K562 (cell line): ENCODE measurements around the gene NINL. TPM values are rescaled to one million over a fixed set of nuclear protein-coding genes. Genes with fewer than 3 reads are reported as not detected.

Experiments used
- ATAC-seq: fragments of 200-7000 bp; cut with Tn5 transposase; 3 replicates; pipeline ENCODE4 v1.9.1; 2020; ENCODE audit warnings: moderate library complexity
- BruUV-seq: library from RNA; stranded (reverse); fragments of 400-500 nt; replicated peaks from 2 replicates; lab custom pipeline; 2021; lab: Mats Ljungman, UMichigan
- CTCF ChIA-PET: fragments of 300-600 bp; formaldehyde crosslinking; extraction: SDS; loops from one replicate; lab custom pipeline; 2021; ENCODE audit warnings: low intra/inter-chr PET ratio; lab: Yijun Ruan, JAX
- POLR2A ChIA-PET: fragments of 300-600, 350-650 bp; sonication (Branson Sonifier 250); formaldehyde crosslinking; extraction: SDS; loops from one replicate; lab custom pipeline; 2021; ENCODE audit warnings: antibody characterized with exemption, inconsistent platforms; lab: Yijun Ruan, JAX
- DNase-seq, 4 experiments: peaks; one replicate each; pipeline versions ENCODE4 v3.0.0 to v3.0.0-alpha.2; 2011 to 2018; ENCODE audit warnings: low spot score in 3 of 4, mixed read lengths in 3 of 4; ENCODE audit errors: extremely low read depth in 1 of 4
- FAIRE-seq: peaks from 2 replicates; lab custom pipeline; 2011; peaks lifted over from hg19 to GRCh38; lab: Jason Lieb, UNC
- H2AFZ ChIP-seq: 2 replicates; pipeline ENCODE4 v1.6.0; 2011; ENCODE audit warnings: low read depth, low read length, control low read depth, inconsistent platforms
- H3K27ac ChIP-seq: fragments of 200-600 bp; 3 replicates; pipeline ENCODE4 v1.8.0; 2011; ENCODE audit warnings: low read depth, mild to moderate bottlenecking, control low read depth, inconsistent platforms, low read length, moderate library complexity, mixed read lengths; ENCODE audit errors: extremely low read depth
- H3K27me3 ChIP-seq, 2 experiments: fragments of 300-600 bp in 1 of 2; 2 replicates in 1 of 2; 3 replicates in 1 of 2; pipeline versions ENCODE4 v1.6.0 to v1.8.0; 2011; ENCODE audit warnings: inconsistent platforms in 2 of 2, low read length in 2 of 2, mild to moderate bottlenecking in 1 of 2, mixed read lengths in 1 of 2, moderate library complexity in 1 of 2; ENCODE audit not compliant: control insufficient read depth in 2 of 2, insufficient read depth in 2 of 2
- H3K36me3 ChIP-seq: fragments of 300-600 bp; 3 replicates; pipeline ENCODE4 v1.8.0; 2011; ENCODE audit warnings: mild to moderate bottlenecking, low read length, inconsistent platforms; ENCODE audit not compliant: control insufficient read depth, insufficient read depth
- H3K4me1 ChIP-seq, 2 experiments: fragments of 200-600 bp in 1 of 2; replicated peaks in 1 of 2; 2 replicates in 1 of 2; 3 replicates in 1 of 2; pipeline versions ENCODE4 v1.5.1 to v1.8.0; 2011; ENCODE audit warnings: inconsistent platforms in 2 of 2, low read length in 2 of 2, mild to moderate bottlenecking in 1 of 2, mixed read lengths in 1 of 2, moderate library complexity in 1 of 2; ENCODE audit not compliant: control insufficient read depth in 2 of 2, insufficient read depth in 2 of 2
- H3K4me2 ChIP-seq: 2 replicates; pipeline ENCODE4 v1.6.1; 2011; ENCODE audit warnings: low read length, control low read depth, inconsistent platforms, mixed read lengths; ENCODE audit not compliant: insufficient read depth
- H3K4me3 ChIP-seq: fragments of 200-600 bp; sonication (generic), shearing (Covaris generic); 2 replicates; pipeline ENCODE4 v1.5.1; 2016; ENCODE audit warnings: control low read depth, inconsistent platforms
- H3K79me2 ChIP-seq: fragments of 200-600 bp; 3 replicates; pipeline ENCODE4 v1.8.0; 2011; ENCODE audit warnings: low read length, inconsistent platforms; ENCODE audit not compliant: control insufficient read depth, insufficient read depth
- H3K9ac ChIP-seq, 2 experiments: 2 replicates each; pipeline versions ENCODE4 v1.6.0 to v1.6.1; 2011; ENCODE audit warnings: low read depth in 2 of 2, low read length in 2 of 2, control low read depth in 1 of 2, inconsistent platforms in 1 of 2, mild to moderate bottlenecking in 1 of 2, mixed read lengths in 1 of 2; ENCODE audit not compliant: insufficient read depth in 1 of 2
- H3K9me1 ChIP-seq: one replicate; pipeline ENCODE4 v1.6.0; 2011; ENCODE audit warnings: inconsistent platforms, mild to moderate bottlenecking, low read length, moderate library complexity; ENCODE audit not compliant: control insufficient read depth, insufficient read depth
- H3K9me3 ChIP-seq: replicated peaks from 2 replicates; pipeline ENCODE4 v1.5.1; 2011; ENCODE audit warnings: low read depth, low read length, inconsistent platforms; ENCODE audit not compliant: control insufficient read depth, insufficient read depth
- H4K20me1 ChIP-seq: replicated peaks from 2 replicates; pipeline ENCODE4 v1.6.1; 2011; ENCODE audit warnings: low read length, inconsistent platforms, mixed read lengths; ENCODE audit not compliant: control insufficient read depth, insufficient read depth
- ATF6 ChIP-seq: sonication (generic); formaldehyde crosslinking; IDR thresholded peaks from 2 replicates; pipeline ENCODE4 v1.4.0; 2020; ENCODE audit warnings: mild to moderate bottlenecking, missing genetic modification reagents
- CBX2 ChIP-seq: fragments of 200-600 bp; sonication (generic); IDR thresholded peaks from one replicate; pipeline ENCODE4 v1.6.1; 2012; ENCODE audit warnings: mild to moderate bottlenecking, low read length, inconsistent platforms; ENCODE audit not compliant: insufficient read depth, poor library complexity, severe bottlenecking
- DLX4 ChIP-seq: fragments of 250-450 bp; sonication (Bioruptor Pico); IDR thresholded peaks from 2 replicates; pipeline ENCODE4 v1.6.1; 2021; ENCODE audit warnings: mild to moderate bottlenecking
- NBN ChIP-seq: fragments of 450-650 bp; IDR thresholded peaks from 2 replicates; pipeline ENCODE4 v1.6.1; 2016; ENCODE audit warnings: low read depth, mild to moderate bottlenecking
- NFIX ChIP-seq: fragments of 250-450 bp; sonication (Bioruptor Pico); IDR thresholded peaks from 2 replicates; pipeline ENCODE4 v1.4.0; 2020; ENCODE audit warnings: low read depth, mild to moderate bottlenecking, moderate library complexity
- PHF21A ChIP-seq: fragments of 450-650 bp; IDR thresholded peaks from 2 replicates; pipeline ENCODE4 v1.6.1; 2017; ENCODE audit warnings: low read depth, borderline replicate concordance
- POLR2A ChIP-seq: fragments of 450-650 bp; conservative IDR thresholded peaks from 2 replicates; pipeline ENCODE4 v1.6.1; 2016
- SRSF7 ChIP-seq: fragments of 200-400 bp; formaldehyde crosslinking; optimal IDR thresholded peaks from 2 replicates; pipeline ENCODE3; 2017; ENCODE audit warnings: mild to moderate bottlenecking, low read depth, low read length
- TSHZ1 ChIP-seq: fragments of 250-450 bp; sonication (Bioruptor Pico); IDR thresholded peaks from 2 replicates; pipeline ENCODE4 v1.4.0; 2020; ENCODE audit warnings: mild to moderate bottlenecking, moderate library complexity
- WGBS: fragments of 100-300 bp; shearing (Covaris generic); methylation state at CpG from one replicate; pipeline ENCODE4 v1.1.6; 2016; ENCODE audit warnings: low coverage, mixed read lengths; ENCODE audit not compliant: insufficient coverage; ENCODE audit errors: missing lambda C conversion rate; 5-methylcytosine and 5-hydroxymethylcytosine counted together
- in situ Hi-C: fragments of 300-500 bp; cut with MboI; formaldehyde crosslinking; loops from 4 replicates; pipeline ENCODE4 v1.15.0; 2018; ENCODE audit warnings: inconsistent platforms, mixed read lengths
- intact Hi-C: fragments of 100-400 bp; cut with micrococcal nuclease; formaldehyde crosslinking; loops from 2 replicates; pipeline ENCODE4 v1.14.2; 2022
- polyA plus RNA-seq, 8 experiments: library from polyadenylated mRNA; depleted of rRNA in 4 of 8; stranded (reverse) in 5 of 8; unstranded in 3 of 8; fragments of >200 nt; fragmentation: Nextera tagmentation in 2 of 8; fragmentation: Illumina TruSeq in 1 of 8; extraction: Ambion mirVana in 2 of 8; extraction: Trizol in 1 of 8; gene quantifications; 2 replicates each; pipeline versions ENCODE4 v1.2.1 to v1.2.3, GENCODE V29; 2011 to 2014; ENCODE audit warnings: inconsistent platforms in 1 of 8, missing spikeins in 1 of 8
- total RNA-seq, 7 experiments: library from RNA; depleted of rRNA in 6 of 7; stranded (reverse); fragments of >200 nt in 6 of 7; fragmentation: Illumina TruSeq in 2 of 7; extraction: Trizol in 2 of 7; gene quantifications; 2 replicates each; pipeline versions ENCODE4 v1.2.1 to v1.2.3, GENCODE V29; 2011 to 2021; ENCODE audit warnings: low replicate concordance in 1 of 7

Gene NINL
- total and polyA plus RNA-seq, 9 of the 15 experiments (the other 6 are each of a cell fraction or from before 2014, with no cell fraction given): 0.03 to 0.22 (median 0.05) TPM; not detected in 5

GRCh38 chr20:25479638-25480037 is 105.7 kb downstream of the NINL start:
- H3K9ac ChIP-seq: no peak overlapping the region
- in situ Hi-C loops: no loop called here
- H4K20me1 ChIP-seq: no peaks in the 10 kb centered on the region
- ChIA-PET CTCF (no interaction called here), POLR2A (no interaction called here)
- ATAC-seq (no peak), FAIRE-seq (no peak), DNase-seq (no peak)
- H3K4me1 ChIP-seq: no peaks in the 10 kb centered on the region
- BruUV-seq: no TSS peak
- intact Hi-C loops: loop anchor here (10.0 kb wide), 1 partner anchor 95 kb away; no protein-coding TSS in a partner anchor
- H3K4me2 ChIP-seq: no peak overlapping the region
- H2AFZ ChIP-seq: no peak overlapping the region
- H3K79me2 ChIP-seq: no peaks in the 10 kb centered on the region
- H3K27ac ChIP-seq: no peak overlapping the region
- no peak for TF ChIP-seq PHF21A
- TF ChIP-seq SRSF7: no peak
- TF ChIP-seq NBN: no peak
- TF ChIP-seq CBX2: no peak
- 0% methylated on average over 2 of the region's 5 CpGs for WGBS
- H3K36me3 ChIP-seq: no peaks in the 10 kb centered on the region
- H3K27me3 ChIP-seq: peaks cover 7 to 59% of the 10 kb centered on the region in 2 experiments; a peak in 3 of 5 replicates
- no peaks in the 10 kb centered on the region for H3K9me3 ChIP-seq
- no peaks in the 10 kb centered on the region for H3K9me1 ChIP-seq
- H3K4me3 ChIP-seq: no peak overlapping the region

- 2% methylated on average over 22 of the region's 24 CpGs for WGBS
- in situ Hi-C loops: no loop called here
- H3K79me2 ChIP-seq: no peaks in the 10 kb centered on the region
- TF ChIP-seq POLR2A: no peak
- no peak for TF ChIP-seq TSHZ1
- TF ChIP-seq NFIX (CRISPR knock-in tag): no peak
- no peak for TF ChIP-seq ATF6 (CRISPR knock-in tag)
- TF ChIP-seq DLX4 (CRISPR knock-in tag): no peak
Observed at GRCh38 chr20:25478889-25479568, 106.3 kb downstream of the NINL start.

More at GRCh38 chr20:25478889-25479568, 106.3 kb downstream of the NINL start:
- no peaks in the 10 kb centered on the region for H3K9me3 ChIP-seq
- no peak overlapping the region for H2AFZ ChIP-seq
- H3K27ac ChIP-seq: no peak overlapping the region
- no peaks in the 10 kb centered on the region for H4K20me1 ChIP-seq
- no peak overlapping the region for H3K4me2 ChIP-seq
- POLR2A ChIA-PET: no interaction called here
- no peaks in the 10 kb centered on the region for H3K9me1 ChIP-seq
- H3K36me3 ChIP-seq: no peaks in the 10 kb centered on the region
- peaks cover 7 to 58% of the 10 kb centered on the region in 2 experiments; a peak in 3 of 5 replicates for H3K27me3 ChIP-seq
- CTCF ChIA-PET: no interaction called here
- FAIRE-seq (no peak), ATAC-seq (no peak), DNase-seq (no peak)
- H3K9ac ChIP-seq: no peak overlapping the region
- BruUV-seq: no TSS peak
- no peaks in the 10 kb centered on the region for H3K4me1 ChIP-seq
- no peak overlapping the region for H3K4me3 ChIP-seq
- intact Hi-C loops: loop anchor here (10.0 kb wide), 1 partner anchor 96 kb away; no protein-coding TSS in a partner anchor
